HG03095 (cell line): Measurements from ENCODE around the gene NCLN.
A peak's percentile ranks its signal among the peaks of the same experiment; 100 is the strongest.
"Not testable (repeated sequence)": the region's sequence is repeated elsewhere in the genome, so short reads cannot be mapped to it uniquely, and the experiment has no call there.

ENCODE experiments used
- ATAC-seq: cut with Tn5 transposase; IDR thresholded peaks from one replicate; pipeline ENCODE4 v1.9.1; 2021; ENCODE audit warnings: moderate library complexity; ENCODE audit not compliant: unreplicated experiment

The NCLN gene

GRCh38 chr19:3183721-3184641 lies 1.7 kb upstream of the NCLN start:
- no peak for ATAC-seq

- peak; percentile 18 for ATAC-seq
Observed at GRCh38 chr19:3184847-3185460, 776 bp upstream of the NCLN start.

GRCh38 chr19:3186160-3186688 lies 494 bp downstream of the NCLN start:
- peak; percentile 8 for ATAC-seq

GRCh38 chr19:3186891-3187661 lies 1.3 kb downstream of the NCLN start:
- ATAC-seq: no peak

- no peak for ATAC-seq
Observed at GRCh38 chr19:3187662-3188511, 2.2 kb downstream of the NCLN start.

- no peak for ATAC-seq
Observed at GRCh38 chr19:3188627-3189596, 3.2 kb downstream of the NCLN start.

- ATAC-seq: no peak
Observed at GRCh38 chr19:3189702-3190469, 4.2 kb downstream of the NCLN start.

GRCh38 chr19:3190470-3190770 lies 4.7 kb downstream of the NCLN start:
- ATAC-seq: no peak

- no peak for ATAC-seq
Observed at GRCh38 chr19:3190921-3191805, 5.4 kb downstream of the NCLN start.

- not testable (repeated sequence) for ATAC-seq
Observed at GRCh38 chr19:3191806-3192104, 6.0 kb downstream of the NCLN start.

- ATAC-seq: no peak
Observed at GRCh38 chr19:3192228-3192635, 6.5 kb downstream of the NCLN start.

- ATAC-seq: no peak
Observed at GRCh38 chr19:3192684-3193083, 7.0 kb downstream of the NCLN start.

- ATAC-seq: no peak
Observed at GRCh38 chr19:3193256-3194105, 7.8 kb downstream of the NCLN start.

- ATAC-seq: no peak
Observed at GRCh38 chr19:3194106-3195087, 8.7 kb downstream of the NCLN start.

- no peak for ATAC-seq
Observed at GRCh38 chr19:3196064-3196932, 10.6 kb downstream of the NCLN start.
